ENCODE data around the gene PIK3CG.
"Not testable (repeated sequence)": the region's sequence is repeated elsewhere in the genome, so short reads cannot be mapped to it uniquely, and the experiment has no call there.

- TF ChIP-seq CTCF (IDR thresholded peaks at IDR 0.05; ENCODE audit: low read length); EZH2 (IDR thresholded peaks at IDR 0.05; ENCODE audit: borderline replicate concordance, low read length): not testable (repeated sequence)
Measured at GRCh38 chr7:106924468-106924867, 59.4 kb downstream of the PIK3CG start.
